ENCODE results near the gene KLHL29. TPM values are rescaled to one million over a fixed set of nuclear protein-coding genes. Genes with fewer than 3 reads are reported as not detected.

KLHL29 gene
- total RNA-seq, 3 donors from 2014 or later (not counting 1 experiment from before 2014, with no cell fraction given) = 0.24 to 0.43 (median 0.33) TPM

DNA sequence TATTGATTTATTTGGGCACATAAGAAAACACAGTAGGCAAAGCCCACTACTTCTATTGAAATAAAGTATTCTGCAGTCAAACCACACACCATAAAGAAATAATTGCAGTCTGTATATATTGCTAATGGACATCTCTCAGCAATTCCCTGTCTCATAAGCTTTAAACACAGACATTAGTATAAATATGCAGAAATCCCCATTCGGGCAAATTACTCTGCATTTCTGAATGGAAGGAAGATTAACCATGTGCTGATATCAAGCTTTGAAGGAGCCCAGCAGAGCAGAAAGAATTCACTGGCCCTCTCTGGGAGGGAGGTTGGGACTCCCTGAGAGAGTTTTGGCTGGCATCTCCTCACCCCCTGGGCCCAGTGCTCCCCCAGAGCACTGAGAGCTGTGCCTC, 272.4 kb downstream of the KLHL29 start:
- ATAC-seq (no peak), DNase-seq (no peak)
- H3K36me3 ChIP-seq (ENCODE audit: control insufficient read depth, insufficient read depth, low read length) = no peaks in the 10 kb centered on the region
- H3K4me3 Mint-ChIP-seq = no peak overlapping the region
- no peak overlapping the region for H3K27ac ChIP-seq (ENCODE audit: low read length)
- H3K27me3 ChIP-seq (ENCODE audit: control insufficient read depth, insufficient read depth, low read length) = no peaks in the 10 kb centered on the region
- TF ChIP-seq, protein P1, sequence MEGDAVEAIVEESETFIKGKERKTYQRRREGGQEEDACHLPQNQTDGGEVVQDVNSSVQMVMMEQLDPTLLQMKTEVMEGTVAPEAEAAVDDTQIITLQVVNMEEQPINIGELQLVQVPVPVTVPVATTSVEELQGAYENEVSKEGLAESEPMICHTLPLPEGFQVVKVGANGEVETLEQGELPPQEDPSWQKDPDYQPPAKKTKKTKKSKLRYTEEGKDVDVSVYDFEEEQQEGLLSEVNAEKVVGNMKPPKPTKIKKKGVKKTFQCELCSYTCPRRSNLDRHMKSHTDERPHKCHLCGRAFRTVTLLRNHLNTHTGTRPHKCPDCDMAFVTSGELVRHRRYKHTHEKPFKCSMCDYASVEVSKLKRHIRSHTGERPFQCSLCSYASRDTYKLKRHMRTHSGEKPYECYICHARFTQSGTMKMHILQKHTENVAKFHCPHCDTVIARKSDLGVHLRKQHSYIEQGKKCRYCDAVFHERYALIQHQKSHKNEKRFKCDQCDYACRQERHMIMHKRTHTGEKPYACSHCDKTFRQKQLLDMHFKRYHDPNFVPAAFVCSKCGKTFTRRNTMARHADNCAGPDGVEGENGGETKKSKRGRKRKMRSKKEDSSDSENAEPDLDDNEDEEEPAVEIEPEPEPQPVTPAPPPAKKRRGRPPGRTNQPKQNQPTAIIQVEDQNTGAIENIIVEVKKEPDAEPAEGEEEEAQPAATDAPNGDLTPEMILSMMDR (IDR thresholded peaks at IDR 0.05) = no peak
- no peaks in the 10 kb centered on the region for H3K9me3 Mint-ChIP-seq
- H3K4me3 ChIP-seq (ENCODE audit: low read length) = no peak overlapping the region
- WGBS (ENCODE audit: insufficient coverage) = no CpG with 5 or more reads among the region's 1 CpG
- no peaks in the 10 kb centered on the region for H3K9me3 ChIP-seq (ENCODE audit: control insufficient read depth, insufficient read depth, low read length)
- H3K4me1 ChIP-seq (ENCODE audit: control insufficient read depth, insufficient read depth, low read length) = peaks cover 6% of the 10 kb centered on the region
- no peaks in the 10 kb centered on the region for H3K36me3 Mint-ChIP-seq
- peaks cover 0 to 10% of the 10 kb centered on the region in 2 donors for H3K4me1 Mint-ChIP-seq
- intact Hi-C loops (cut with micrococcal nuclease) = no loop called here
- H3K27me3 Mint-ChIP-seq (ENCODE audit: low read depth in 2 of 2) = peaks cover 0 to 2% of the 10 kb centered on the region in 2 donors
- H3K27ac Mint-ChIP-seq = no peak overlapping the region

DNA sequence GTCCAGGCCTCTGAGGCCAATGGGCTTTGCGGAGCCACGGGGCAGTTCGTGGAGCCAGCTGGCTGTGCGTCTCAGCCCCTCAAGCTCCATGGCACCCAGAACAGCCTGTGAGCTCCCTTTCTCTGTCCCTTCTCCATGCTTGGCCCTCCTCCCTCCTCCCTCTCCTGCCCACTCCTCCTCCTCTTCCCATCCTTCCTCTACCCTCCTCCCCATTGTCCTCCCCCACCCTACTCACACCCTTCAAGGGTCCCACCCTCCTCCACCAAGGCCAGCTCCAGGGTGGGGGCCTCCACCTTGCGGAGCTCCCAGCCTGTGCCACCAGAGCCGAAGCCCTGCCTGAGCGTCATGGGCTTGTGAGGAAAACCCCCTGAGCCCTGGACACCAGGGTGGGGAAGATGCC, 273.0 kb downstream of the KLHL29 start:
- H3K9me3 Mint-ChIP-seq = no peaks in the 10 kb centered on the region
- TF ChIP-seq, protein P1 (IDR thresholded peaks at IDR 0.05) = no peak

DNA sequence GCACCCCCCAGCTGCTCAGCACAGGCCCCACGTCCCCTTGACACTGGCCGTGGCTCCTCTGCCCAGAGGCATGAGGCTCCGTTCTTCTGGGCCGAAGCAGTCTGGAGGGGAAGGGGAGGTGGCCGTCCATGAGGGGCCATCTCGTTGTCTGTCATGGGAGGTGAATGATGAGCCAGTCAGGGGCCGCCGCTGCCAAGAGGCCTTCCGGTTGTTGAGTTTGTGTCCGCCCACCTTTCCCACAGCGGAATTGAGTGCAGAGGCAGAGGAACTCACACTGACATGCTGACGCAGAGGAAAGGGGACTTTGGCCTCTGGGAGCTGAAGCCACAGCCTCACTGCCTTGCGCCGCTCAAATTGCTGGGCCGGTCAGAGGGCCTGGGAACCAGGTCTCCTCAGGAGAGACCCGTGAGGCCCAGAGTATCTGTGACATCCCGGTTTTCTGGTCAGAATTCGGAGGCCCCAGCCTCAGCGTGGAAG, 273.5 kb downstream of the KLHL29 start:
- Histone ChIP-seq H3K27ac (ENCODE audit: low read length) (no peak overlapping the region), H3K4me3 (ENCODE audit: low read length) (no peak overlapping the region), H3K9me3 (ENCODE audit: control insufficient read depth, insufficient read depth, low read length) (no peaks in the 10 kb centered on the region), H3K36me3 (ENCODE audit: control insufficient read depth, insufficient read depth, low read length) (no peaks in the 10 kb centered on the region), H3K27me3 (ENCODE audit: control insufficient read depth, insufficient read depth, low read length) (no peaks in the 10 kb centered on the region), H3K4me1 (ENCODE audit: control insufficient read depth, insufficient read depth, low read length) (peaks cover 6% of the 10 kb centered on the region)
- no peaks in the 10 kb centered on the region for H3K36me3 Mint-ChIP-seq
- intact Hi-C loops (cut with micrococcal nuclease) = no loop called here
- WGBS (ENCODE audit: insufficient coverage) = 35% methylated on average over 19 of the region's 19 CpGs
- peak in 1 of 2 donors; percentile 8 for DNase-seq
- TF ChIP-seq, protein P1 (IDR thresholded peaks at IDR 0.05) = no peak
- H3K4me1 Mint-ChIP-seq = peaks cover 0 to 10% of the 10 kb centered on the region in 2 donors
- peak; percentile 28 to 80 (median 52) for ATAC-seq
- H3K27ac Mint-ChIP-seq = peak overlapping the region in 1 of 2 donors; percentile 27
- no peak overlapping the region for H3K4me3 Mint-ChIP-seq
- H3K9me3 Mint-ChIP-seq = no peaks in the 10 kb centered on the region
- peaks cover 1 to 2% of the 10 kb centered on the region in 2 donors for H3K27me3 Mint-ChIP-seq (ENCODE audit: low read depth in 2 of 2)

More for the DNA sequence above, 273.0 kb downstream of the KLHL29 start:
- no peak overlapping the region for H3K4me3 Mint-ChIP-seq
- H3K4me1 Mint-ChIP-seq = peaks cover 0 to 10% of the 10 kb centered on the region in 2 donors
- 97% methylated on average over 7 of the region's 7 CpGs for WGBS (ENCODE audit: insufficient coverage)
- Histone ChIP-seq H3K27ac (ENCODE audit: low read length) (no peak overlapping the region), H3K9me3 (ENCODE audit: control insufficient read depth, insufficient read depth, low read length) (no peaks in the 10 kb centered on the region), H3K4me3 (ENCODE audit: low read length) (no peak overlapping the region), H3K4me1 (ENCODE audit: control insufficient read depth, insufficient read depth, low read length) (peaks cover 6% of the 10 kb centered on the region), H3K27me3 (ENCODE audit: control insufficient read depth, insufficient read depth, low read length) (no peaks in the 10 kb centered on the region), H3K36me3 (ENCODE audit: control insufficient read depth, insufficient read depth, low read length) (no peaks in the 10 kb centered on the region)
- H3K27me3 Mint-ChIP-seq (ENCODE audit: low read depth in 2 of 2) = peaks cover 0 to 2% of the 10 kb centered on the region in 2 donors
- no peak for ATAC-seq
- no peak for DNase-seq
- no peaks in the 10 kb centered on the region for H3K36me3 Mint-ChIP-seq
- intact Hi-C loops (cut with micrococcal nuclease) = no loop called here
- no peak overlapping the region for H3K27ac Mint-ChIP-seq

DNA sequence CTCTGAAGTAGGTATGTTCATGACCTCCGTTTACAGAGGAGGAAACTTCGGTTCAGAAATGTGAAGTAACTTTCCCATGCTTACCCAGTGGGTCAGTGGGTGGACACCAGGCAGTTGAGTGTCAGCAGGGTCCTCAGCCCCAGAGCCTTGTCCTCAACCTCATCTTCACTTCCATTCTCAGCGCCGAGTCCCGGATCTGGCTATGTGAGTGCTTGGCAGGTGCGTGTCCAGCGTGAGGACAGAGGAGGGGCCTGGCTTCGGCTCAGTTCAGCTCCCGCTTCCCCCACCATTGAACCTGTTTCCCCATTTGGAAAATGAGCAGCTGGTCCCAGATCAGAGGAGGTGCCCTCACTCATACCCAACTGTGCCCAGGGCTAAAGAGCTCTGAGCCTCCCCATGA, 274.3 kb downstream of the KLHL29 start:
- TF ChIP-seq, protein P1 (IDR thresholded peaks at IDR 0.05) = no peak
- Mint-ChIP-seq H3K9me3 (no peaks in the 10 kb centered on the region), H3K4me3 (no peak overlapping the region), H3K27me3 (ENCODE audit: low read depth in 2 of 2) (peaks cover 6 to 10% of the 10 kb centered on the region in 2 donors), H3K27ac (no peak overlapping the region), H3K4me1 (peaks cover 0 to 10% of the 10 kb centered on the region in 2 donors), H3K36me3 (no peaks in the 10 kb centered on the region)
- H3K27me3 ChIP-seq (ENCODE audit: control insufficient read depth, insufficient read depth, low read length) = no peaks in the 10 kb centered on the region
- intact Hi-C loops (cut with micrococcal nuclease) = no loop called here
- ATAC-seq (no peak), DNase-seq (no peak)
- H3K9me3 ChIP-seq (ENCODE audit: control insufficient read depth, insufficient read depth, low read length) = no peaks in the 10 kb centered on the region
- WGBS (ENCODE audit: insufficient coverage) = 95% methylated on average over 9 of the region's 9 CpGs
- no peak overlapping the region for H3K4me3 ChIP-seq (ENCODE audit: low read length)
- no peaks in the 10 kb centered on the region for H3K36me3 ChIP-seq (ENCODE audit: control insufficient read depth, insufficient read depth, low read length)
- H3K4me1 ChIP-seq (ENCODE audit: control insufficient read depth, insufficient read depth, low read length) = peaks cover 6% of the 10 kb centered on the region
- no peak overlapping the region for H3K27ac ChIP-seq (ENCODE audit: low read length)
